ENCODE measurements around the gene SRGAP2.
"Not testable (repeated sequence)": the region's sequence is repeated elsewhere in the genome, so short reads cannot be mapped to it uniquely, and the experiment has no call there.

SRGAP2 gene

GRCh38 chr1:206250953-206251681 is 47.8 kb downstream of the SRGAP2 start:
- DNase-seq (ENCODE audit: low read depth in 2 of 2) = not testable (repeated sequence)

DNA sequence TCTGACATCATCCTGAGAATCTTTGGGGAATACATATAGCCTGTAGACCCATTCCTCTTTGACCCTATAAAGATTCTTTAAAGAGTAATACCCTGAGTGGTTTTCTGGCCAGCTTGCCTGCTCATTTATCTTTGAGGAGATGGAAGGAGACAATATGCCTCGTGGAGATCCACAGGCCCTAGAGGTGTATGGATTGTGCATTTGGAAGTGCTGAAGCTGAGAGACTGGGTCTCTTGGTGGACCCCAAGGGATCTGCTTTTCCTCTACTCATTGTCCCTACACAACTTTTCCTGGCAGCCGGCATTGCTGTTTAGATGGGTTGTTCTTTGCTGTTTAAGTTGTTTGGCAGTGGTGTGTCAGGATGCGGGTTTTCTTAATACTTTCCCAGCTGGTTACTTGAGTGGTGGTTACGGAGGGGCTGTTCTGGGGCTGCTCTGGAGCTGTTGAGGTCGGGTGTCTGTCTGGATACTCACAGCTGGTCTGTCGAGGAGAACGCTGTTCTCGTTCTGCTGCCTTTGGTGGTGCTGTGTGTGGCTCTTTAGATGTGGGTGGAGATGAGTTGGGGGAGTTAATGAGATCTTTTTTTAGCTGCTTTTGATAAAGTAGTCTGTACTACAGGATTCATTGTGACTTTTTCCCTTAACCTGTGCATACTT is 49.5 kb downstream of the SRGAP2 start:
- not testable (repeated sequence) for DNase-seq (ENCODE audit: low read depth in 2 of 2)
